Vagina (tissue), 2 donors: Measurements from ENCODE around the gene GRIP2. TPM values are rescaled to one million over a fixed set of nuclear protein-coding genes. Genes with fewer than 3 reads are reported as not detected.

Experiments used
- DNase-seq, 2 donors: peaks; one replicate each; pipeline ENCODE4 v3.0.0-alpha.2; 2017; ENCODE audit errors: extremely low spot score in 2 of 2
- H3K27ac ChIP-seq: fragments of 200-600 bp; sonication (generic); one replicate; pipeline ENCODE4 v1.5.1; 2019
- H3K27me3 ChIP-seq: fragments of 200-600 bp; sonication (generic); one replicate; pipeline ENCODE4 v1.5.1; 2019
- H3K36me3 ChIP-seq, 2 donors: fragments of 200-600 bp; sonication (generic); one replicate each; pipeline ENCODE4 v1.5.1; 2017 to 2019
- H3K4me1 ChIP-seq: fragments of 200-600 bp; sonication (generic); one replicate; pipeline ENCODE4 v1.5.1; 2019
- H3K4me3 ChIP-seq, 2 donors: fragments of 200-600 bp; sonication (generic); 1 replicate in 1 of 2; 2 replicates in 1 of 2; pipeline ENCODE4 v1.5.1; 2016 to 2019
- H3K9me3 ChIP-seq: fragments of 200-600 bp; sonication (generic); one replicate; pipeline ENCODE4 v1.5.1; 2019
- CTCF ChIP-seq, 3 experiments: fragments of 450-650 bp in 2 of 3; fragments of 200-600 bp in 1 of 3; sonication (generic) in 1 of 3; IDR thresholded peaks; one replicate each; pipeline ENCODE4 v1.5.1; 2017 to 2019; ENCODE audit warnings: antibody characterized with exemption in 3 of 3, mild to moderate bottlenecking in 2 of 3, moderate library complexity in 2 of 3
- POLR2A ChIP-seq, 2 donors: fragments of 450-650 bp; IDR thresholded peaks; one replicate each; pipeline ENCODE4 v1.6.1; 2017; ENCODE audit warnings: antibody characterized with exemption in 2 of 2, mild to moderate bottlenecking in 2 of 2, moderate library complexity in 2 of 2
- POLR2AphosphoS5 ChIP-seq, 2 donors: sonication (generic); formaldehyde crosslinking; IDR thresholded peaks; one replicate each; pipeline ENCODE4 v1.9.0; 2017; ENCODE audit warnings: antibody characterized with exemption in 2 of 2, mild to moderate bottlenecking in 2 of 2, low read depth in 1 of 2; ENCODE audit not compliant: insufficient read depth in 1 of 2
- intact Hi-C: fragments of 100-400 bp; cut with DNase I; formaldehyde crosslinking; loops from one replicate; pipeline ENCODE4 v1.15.1; 2023
- small RNA-seq: library from RNA; depleted of rRNA; stranded (forward); fragments of <200 nt; gene quantifications from one replicate; pipeline ENCODE3, GENCODE V24; 2016
- total RNA-seq: library from RNA; depleted of rRNA; stranded (reverse); fragments of >200 nt; gene quantifications from one replicate; pipeline ENCODE4 v1.2.3, GENCODE V29; 2016

Gene GRIP2
- total RNA-seq, 1 donor from 2014 or later: 0.98 TPM

GRCh38 chr3:14440531-14441239 lies 99.5 kb downstream of the GRIP2 start:
- intact Hi-C loops: no loop called here
- DNase-seq: no peak
- H3K27ac ChIP-seq: no peak overlapping the region
- peaks cover 40% of the 10 kb centered on the region for H3K4me1 ChIP-seq
- H3K9me3 ChIP-seq: no peaks in the 10 kb centered on the region
- H3K4me3 ChIP-seq: no peak overlapping the region
- TF ChIP-seq CTCF (IDR thresholded peaks at IDR 0.05) (no peak), POLR2A (IDR thresholded peaks at IDR 0.05) (no peak), POLR2AphosphoS5 (IDR thresholded peaks at IDR 0.05; ENCODE audit: insufficient read depth in 1 of 2, low read depth in 1 of 2) (no peak)
- no peaks in the 10 kb centered on the region for H3K27me3 ChIP-seq
- peaks cover 0 to 3% of the 10 kb centered on the region in 2 donors for H3K36me3 ChIP-seq

- no peak for TF ChIP-seq POLR2A (IDR thresholded peaks at IDR 0.05)
- no peak for TF ChIP-seq POLR2AphosphoS5 (IDR thresholded peaks at IDR 0.05; ENCODE audit: insufficient read depth in 1 of 2, low read depth in 1 of 2)
- no peak for TF ChIP-seq CTCF (IDR thresholded peaks at IDR 0.05)
- DNase-seq: no peak
- no peaks in the 10 kb centered on the region for H3K36me3 ChIP-seq
- H3K27me3 ChIP-seq: no peaks in the 10 kb centered on the region
- no peaks in the 10 kb centered on the region for H3K9me3 ChIP-seq
- no peak overlapping the region for H3K27ac ChIP-seq
- H3K4me3 ChIP-seq: no peak overlapping the region
- intact Hi-C loops: no loop called here
- peaks cover 44% of the 10 kb centered on the region for H3K4me1 ChIP-seq
These were observed 100.0 kb downstream of the GRIP2 start for GRCh38 chr3:14440168-14440518.

- TF ChIP-seq POLR2AphosphoS5 (IDR thresholded peaks at IDR 0.05; ENCODE audit: insufficient read depth in 1 of 2, low read depth in 1 of 2): no peak
- TF ChIP-seq CTCF (IDR thresholded peaks at IDR 0.05): no peak
- no peak for TF ChIP-seq POLR2A (IDR thresholded peaks at IDR 0.05)
- no peak overlapping the region for H3K27ac ChIP-seq
- H3K4me1 ChIP-seq: peaks cover 49% of the 10 kb centered on the region
- no peak overlapping the region for H3K4me3 ChIP-seq
- H3K9me3 ChIP-seq: no peaks in the 10 kb centered on the region
- intact Hi-C loops: no loop called here
- H3K27me3 ChIP-seq: no peaks in the 10 kb centered on the region
- no peaks in the 10 kb centered on the region for H3K36me3 ChIP-seq
- DNase-seq: no peak
These were observed 100.5 kb downstream of the GRIP2 start for GRCh38 chr3:14439501-14440167.

Small RNA genes lying within 50 kb of the gene (small RNA-seq; reads per million reads assigned to genes)
- not detected for gene RNU6-905P

Other genes starting within 250 kb of the GRIP2 start
- 30.7 TPM for gene SLC6A6, start 137.7 kb downstream of the GRIP2 start, total RNA-seq
- 31.2 TPM for gene CCDC174, start 111.4 kb upstream of the GRIP2 start, total RNA-seq
- 0.49 TPM for gene C3orf20, start 134.8 kb upstream of the GRIP2 start, total RNA-seq